A673 (cell line): Measurements from ENCODE around the gene ZNF445. TPM values are rescaled to one million over a fixed set of nuclear protein-coding genes. Genes with fewer than 3 reads are reported as not detected.

Experiments
- BruUV-seq: library from RNA; stranded (reverse); fragments of 400-500 nt; replicated peaks from 2 replicates; lab custom pipeline; 2021; lab: Mats Ljungman, UMichigan
- CTCF ChIA-PET: fragments of 300-600 bp; sonication (Branson Sonifier 250); formaldehyde crosslinking; loops from one replicate; lab custom pipeline; 2022; ENCODE audit warnings: antibody characterized with exemption; lab: Charles Lee
- POLR2A ChIA-PET: fragments of 300-600 bp; sonication (Branson Sonifier 250); formaldehyde crosslinking; loops from one replicate; lab custom pipeline; 2022; ENCODE audit warnings: antibody characterized with exemption; ENCODE audit not compliant: low non-redundant PET; lab: Charles Lee
- DNase-seq: peaks from one replicate; pipeline ENCODE4 v3.0.0-alpha.2; 2015; ENCODE audit warnings: low spot score
- H3K27ac ChIP-seq: fragments of 200-600 bp; sonication (generic); 2 replicates; pipeline ENCODE4 v1.5.1; 2016; ENCODE audit warnings: mixed run types, low read depth, mild to moderate bottlenecking, mixed read lengths, antibody characterized with exemption, low read length; ENCODE audit not compliant: poor library complexity, severe bottlenecking
- H3K27me3 ChIP-seq: fragments of 200-600 bp; sonication (generic); replicated peaks from 2 replicates; pipeline ENCODE4 v1.6.1; 2017; ENCODE audit warnings: mixed run types, low read depth, mild to moderate bottlenecking, mixed read lengths, antibody characterized with exemption, low read length; ENCODE audit not compliant: insufficient read depth, poor library complexity
- H3K36me3 ChIP-seq: fragments of 200-600 bp; sonication (generic); 2 replicates; pipeline ENCODE4 v1.6.1; 2016; ENCODE audit warnings: mixed run types, mild to moderate bottlenecking, mixed read lengths, antibody characterized with exemption, low read length; ENCODE audit not compliant: insufficient read depth, poor library complexity, severe bottlenecking
- H3K4me1 ChIP-seq: fragments of 200-600 bp; sonication (generic); 2 replicates; pipeline ENCODE4 v1.6.1; 2017; ENCODE audit warnings: mixed run types, mild to moderate bottlenecking, mixed read lengths, antibody characterized with exemption, low read length; ENCODE audit not compliant: insufficient read depth, poor library complexity, severe bottlenecking
- H3K4me3 ChIP-seq: fragments of 200-600 bp; sonication (generic); 2 replicates; pipeline ENCODE4 v1.5.1; 2016; ENCODE audit warnings: low read depth, mixed run types, mild to moderate bottlenecking, mixed read lengths, low read length; ENCODE audit not compliant: poor library complexity, severe bottlenecking
- H3K9me3 ChIP-seq: fragments of 200-600 bp; sonication (generic); 2 replicates; pipeline ENCODE4 v1.6.1; 2016; ENCODE audit warnings: mixed run types, low read depth, mild to moderate bottlenecking, mixed read lengths, antibody characterized with exemption, low read length; ENCODE audit not compliant: poor library complexity, severe bottlenecking
- EZH2 ChIP-seq: fragments of 200-600 bp; sonication (generic); IDR thresholded peaks from 2 replicates; pipeline ENCODE4 v1.6.1; 2017; ENCODE audit warnings: borderline replicate concordance, low read depth, mild to moderate bottlenecking, mixed read lengths, antibody characterized with exemption, low read length; ENCODE audit not compliant: poor library complexity, severe bottlenecking
- intact Hi-C: fragments of 100-400 bp; cut with micrococcal nuclease; formaldehyde crosslinking; loops from one replicate; pipeline ENCODE4 v1.10.0; 2022; ENCODE audit not compliant: unreplicated experiment
- total RNA-seq: library from RNA; stranded (reverse); gene quantifications from 2 replicates; pipeline ENCODE4 v1.2.3, GENCODE V29; 2021
- TF ChIP-seq, protein P1 (sequence below): fragments of 300-800, 200-600 bp; sonication (generic); conservative IDR thresholded peaks from 2 replicates; pipeline ENCODE4 v1.5.1; 2017; ENCODE audit warnings: low read depth, mild to moderate bottlenecking, antibody characterized with exemption, low read length, moderate library complexity, mixed read lengths

The ZNF445 gene
- total RNA-seq, 1 experiment from 2014 or later = 18.6 TPM

GRCh38 chr3:44499149-44499898 lies 21.9 kb upstream of the ZNF445 start:
- BruUV-seq = no TSS peak
- POLR2A ChIA-PET = no interaction called here
- peaks cover 9% of the 10 kb centered on the region for H3K36me3 ChIP-seq

GRCh38 chr3:44495636-44496415 lies 18.4 kb upstream of the ZNF445 start:
- H3K4me1 ChIP-seq = no peaks in the 10 kb centered on the region
- peaks cover 8% of the 10 kb centered on the region for H3K36me3 ChIP-seq
- H3K27me3 ChIP-seq = no peaks in the 10 kb centered on the region
- no peak for DNase-seq
- H3K9me3 ChIP-seq = peaks cover 5% of the 10 kb centered on the region
- intact Hi-C loops = no loop called here
- H3K27ac ChIP-seq = no peak overlapping the region
- no peak overlapping the region for H3K4me3 ChIP-seq
- TF ChIP-seq, protein P1, sequence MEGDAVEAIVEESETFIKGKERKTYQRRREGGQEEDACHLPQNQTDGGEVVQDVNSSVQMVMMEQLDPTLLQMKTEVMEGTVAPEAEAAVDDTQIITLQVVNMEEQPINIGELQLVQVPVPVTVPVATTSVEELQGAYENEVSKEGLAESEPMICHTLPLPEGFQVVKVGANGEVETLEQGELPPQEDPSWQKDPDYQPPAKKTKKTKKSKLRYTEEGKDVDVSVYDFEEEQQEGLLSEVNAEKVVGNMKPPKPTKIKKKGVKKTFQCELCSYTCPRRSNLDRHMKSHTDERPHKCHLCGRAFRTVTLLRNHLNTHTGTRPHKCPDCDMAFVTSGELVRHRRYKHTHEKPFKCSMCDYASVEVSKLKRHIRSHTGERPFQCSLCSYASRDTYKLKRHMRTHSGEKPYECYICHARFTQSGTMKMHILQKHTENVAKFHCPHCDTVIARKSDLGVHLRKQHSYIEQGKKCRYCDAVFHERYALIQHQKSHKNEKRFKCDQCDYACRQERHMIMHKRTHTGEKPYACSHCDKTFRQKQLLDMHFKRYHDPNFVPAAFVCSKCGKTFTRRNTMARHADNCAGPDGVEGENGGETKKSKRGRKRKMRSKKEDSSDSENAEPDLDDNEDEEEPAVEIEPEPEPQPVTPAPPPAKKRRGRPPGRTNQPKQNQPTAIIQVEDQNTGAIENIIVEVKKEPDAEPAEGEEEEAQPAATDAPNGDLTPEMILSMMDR = no peak
- no peak for TF ChIP-seq EZH2
- ChIA-PET POLR2A (no interaction called here), CTCF (no interaction called here)
- BruUV-seq = no TSS peak

More at GRCh38 chr3:44499149-44499898, 21.9 kb upstream of the ZNF445 start:
- Histone ChIP-seq H3K9me3 (peaks cover 5% of the 10 kb centered on the region), H3K4me1 (no peaks in the 10 kb centered on the region), H3K27ac (no peak overlapping the region), H3K27me3 (no peaks in the 10 kb centered on the region), H3K4me3 (no peak overlapping the region)
- CTCF ChIA-PET = no interaction called here
- DNase-seq = no peak
- intact Hi-C loops = no loop called here
- TF ChIP-seq, protein P1 = no peak
- no peak for TF ChIP-seq EZH2

GRCh38 chr3:44492496-44492895 lies 15.0 kb upstream of the ZNF445 start:
- Histone ChIP-seq H3K9me3 (no peaks in the 10 kb centered on the region), H3K4me1 (no peaks in the 10 kb centered on the region), H3K36me3 (no peaks in the 10 kb centered on the region), H3K4me3 (no peak overlapping the region), H3K27ac (no peak overlapping the region), H3K27me3 (no peaks in the 10 kb centered on the region)
- TF ChIP-seq, protein P1 = no peak
- TF ChIP-seq EZH2 = no peak
- BruUV-seq = no TSS peak
- POLR2A ChIA-PET = no interaction called here
- CTCF ChIA-PET = no interaction called here
- intact Hi-C loops = no loop called here
- DNase-seq = no peak
